ENCODE measurements around the gene NMUR2.

NMUR2 gene

DNA sequence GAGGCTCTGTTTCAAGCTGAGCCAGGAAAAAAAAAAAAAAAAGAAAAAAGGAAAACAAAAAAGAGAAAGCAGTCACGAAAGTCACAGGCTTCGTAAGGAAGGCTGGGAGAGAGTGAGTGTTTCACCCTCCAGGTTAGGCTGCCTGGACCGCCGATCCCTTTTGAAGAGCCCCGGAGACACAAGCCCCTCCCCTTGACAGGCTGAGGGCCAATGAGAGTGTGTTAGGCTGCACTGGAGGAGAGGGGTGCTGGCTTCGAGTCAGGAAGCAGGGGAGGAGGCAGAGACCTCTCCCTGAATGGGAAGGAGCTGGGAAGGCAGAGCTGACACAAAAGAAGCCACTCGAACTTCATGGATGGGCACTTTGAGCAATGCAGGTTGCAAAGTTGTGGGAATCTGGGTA, at the start of gene NMUR2:
Gene NMUR2, minus strand, starts transcription at position 135 of the 400 bp plus-strand sequence. CDS start 166 bp downstream, outside the sequence.
- DNase-seq (ENCODE audit: low read depth, low spot score): peak; percentile 77

GRCh38 chr5:152443935-152444334, 38.9 kb upstream of the NMUR2 start:
- no peak for DNase-seq (ENCODE audit: low read depth, low spot score)

DNA sequence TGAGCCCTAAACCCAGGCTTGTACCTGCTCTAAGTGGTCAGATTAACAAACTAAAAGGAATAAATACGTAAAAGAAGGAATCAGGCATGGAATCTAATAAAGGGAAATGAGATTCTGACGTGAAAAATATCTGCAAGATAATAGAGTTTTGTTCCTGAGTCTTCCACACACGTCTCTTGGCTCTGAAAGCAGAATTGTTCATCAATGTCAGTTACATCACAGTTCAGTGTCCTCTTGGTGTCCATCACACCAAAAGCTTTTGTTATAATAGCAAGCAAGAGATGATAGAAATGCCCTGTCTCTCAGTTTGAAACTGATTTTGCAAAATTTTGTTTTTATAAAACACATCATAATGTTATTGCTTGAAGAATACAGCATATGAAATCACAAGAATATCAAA, 34.7 kb upstream of the NMUR2 start:
- no peak for DNase-seq (ENCODE audit: low read depth, low spot score)

GRCh38 chr5:152437866-152438265, 32.8 kb upstream of the NMUR2 start:
- peak; percentile 60 for DNase-seq (ENCODE audit: low read depth, low spot score)

GRCh38 chr5:152427721-152428120, 22.6 kb upstream of the NMUR2 start:
- no peak for DNase-seq (ENCODE audit: low read depth, low spot score)

- DNase-seq (ENCODE audit: low read depth, low spot score): no peak
These were observed 20.0 kb upstream of the NMUR2 start for GRCh38 chr5:152425083-152425482.

GRCh38 chr5:152424501-152424900, 19.4 kb upstream of the NMUR2 start:
- DNase-seq (ENCODE audit: low read depth, low spot score): no peak

GRCh38 chr5:152422081-152422480, 17.0 kb upstream of the NMUR2 start:
- DNase-seq (ENCODE audit: low read depth, low spot score): no peak

DNA sequence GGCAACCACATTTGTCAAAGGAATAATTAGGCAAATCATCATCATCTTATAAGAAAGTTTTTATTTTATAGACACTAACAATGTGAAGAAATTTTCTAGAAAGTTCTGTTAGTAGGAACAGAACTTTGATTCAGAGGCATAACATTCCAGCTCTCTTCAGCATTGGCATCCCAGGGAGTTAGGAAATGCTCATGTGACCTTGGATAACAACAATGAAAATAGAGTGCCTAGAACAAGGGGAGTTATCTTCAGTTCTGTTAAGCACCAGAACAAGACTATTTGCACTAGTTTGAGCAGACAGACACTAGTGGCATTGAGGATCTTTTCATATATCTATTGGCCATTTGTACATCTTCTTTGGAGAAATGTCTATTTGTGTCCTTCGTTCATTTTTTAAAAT, 7.0 kb upstream of the NMUR2 start:
- DNase-seq (ENCODE audit: low read depth, low spot score): no peak

- DNase-seq (ENCODE audit: low read depth, low spot score): no peak
These were observed 1.0 kb upstream of the NMUR2 start for GRCh38 chr5:152406082-152406481.

GRCh38 chr5:152404494-152404893, 585 bp downstream of the NMUR2 start:
- DNase-seq (ENCODE audit: low read depth, low spot score): no peak

- no peak for DNase-seq (ENCODE audit: low read depth, low spot score)
These were observed 2.0 kb downstream of the NMUR2 start for GRCh38 chr5:152403046-152403445.

- DNase-seq (ENCODE audit: low read depth, low spot score): no peak
These were observed 4.2 kb downstream of the NMUR2 start for GRCh38 chr5:152400846-152401245.

- no peak for DNase-seq (ENCODE audit: low read depth, low spot score)
These were observed 7.5 kb downstream of the NMUR2 start for GRCh38 chr5:152397581-152397980.

DNA sequence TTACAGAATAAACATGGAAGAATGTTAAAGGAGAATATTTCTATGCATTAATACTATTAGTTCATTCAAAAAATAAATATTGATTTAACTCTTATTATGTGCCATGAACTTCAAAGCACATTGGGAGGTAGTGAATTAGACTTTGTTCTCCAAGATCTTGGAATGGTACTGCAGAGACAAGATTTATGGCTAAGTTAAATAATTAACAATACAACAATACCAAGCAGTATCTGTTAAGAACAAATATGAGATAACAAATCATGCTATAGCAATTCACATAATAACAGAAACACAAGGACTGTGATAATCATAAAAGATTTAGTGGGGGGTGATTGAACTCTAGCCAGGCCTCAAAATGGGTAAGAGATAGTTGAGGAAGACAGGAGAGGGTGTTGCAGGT, 11.6 kb downstream of the NMUR2 start:
- DNase-seq (ENCODE audit: low read depth, low spot score): no peak

GRCh38 chr5:152389208-152389849, 15.8 kb downstream of the NMUR2 start:
- DNase-seq (ENCODE audit: low read depth, low spot score): no peak

DNA sequence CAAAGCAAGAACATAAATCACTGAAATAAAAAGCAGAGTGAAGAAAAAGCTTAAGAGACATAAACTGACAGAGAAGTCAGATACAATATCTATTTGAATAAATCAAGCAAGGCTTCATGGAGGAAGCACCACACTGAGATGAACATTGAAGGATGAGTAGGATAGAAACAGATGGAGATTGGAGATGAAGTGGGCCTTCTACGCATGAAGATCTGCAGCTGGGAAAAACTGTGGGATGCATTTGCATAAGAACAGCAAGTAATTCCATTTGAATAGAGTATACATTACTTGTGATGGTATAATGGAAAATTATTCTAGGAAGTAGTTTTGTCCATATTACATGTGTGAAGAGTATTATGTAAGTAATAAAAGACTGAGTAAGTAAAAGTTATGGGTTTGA, 16.5 kb downstream of the NMUR2 start:
- DNase-seq (ENCODE audit: low read depth, low spot score): no peak

DNA sequence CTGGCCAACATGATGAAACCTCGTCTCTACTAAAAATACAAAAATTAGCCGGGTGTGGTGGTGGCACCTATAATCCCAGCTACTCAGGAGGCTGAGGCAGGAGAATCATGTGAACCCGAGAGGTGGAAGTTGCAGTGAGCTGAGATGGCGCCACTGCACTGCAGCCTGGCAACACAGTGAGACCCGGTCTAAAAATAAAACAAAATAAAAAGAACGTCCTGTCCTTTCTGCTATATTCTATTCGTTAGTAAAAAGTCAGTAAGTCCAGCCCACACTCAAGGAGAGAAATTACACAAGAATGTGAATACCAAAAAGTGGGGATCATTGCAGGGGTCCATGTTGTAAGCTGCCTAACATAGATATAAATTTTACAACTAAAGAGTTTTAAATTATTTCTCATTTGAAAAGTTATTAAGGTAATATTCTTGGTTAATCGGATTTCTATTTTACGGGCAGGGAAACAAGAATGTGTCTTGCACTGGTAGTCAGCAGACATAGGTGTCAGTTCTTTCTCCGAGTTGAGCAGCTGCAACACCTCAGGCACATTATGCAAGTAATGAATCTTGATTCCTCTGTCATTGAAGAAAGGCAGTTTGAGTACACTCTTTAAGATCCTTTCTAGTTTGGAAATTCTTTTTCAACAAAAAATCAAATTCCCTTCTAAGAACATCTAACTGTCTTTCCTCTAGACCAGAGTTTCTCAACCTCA, 24.5 kb downstream of the NMUR2 start:
- no peak for DNase-seq (ENCODE audit: low read depth, low spot score)

DNA sequence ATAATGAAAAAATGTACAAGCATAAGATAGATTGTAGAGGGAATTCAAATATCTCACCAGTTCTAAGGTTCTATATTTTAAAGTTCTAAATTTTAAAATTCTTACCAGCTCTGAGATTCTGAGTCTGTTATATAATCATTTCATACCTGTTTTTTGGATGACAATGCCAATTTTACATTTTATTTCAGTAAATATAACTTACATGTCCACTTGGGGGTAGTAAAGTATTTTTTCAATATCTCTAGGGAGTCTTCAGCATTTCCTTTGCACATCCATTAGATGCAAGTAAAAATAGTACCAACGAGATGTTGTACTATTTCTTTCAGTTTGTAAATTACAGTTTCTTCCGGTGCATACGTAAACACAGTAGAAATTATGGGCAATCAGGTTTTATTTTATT, 25.7 kb downstream of the NMUR2 start:
- no peak for DNase-seq (ENCODE audit: low read depth, low spot score)

DNA sequence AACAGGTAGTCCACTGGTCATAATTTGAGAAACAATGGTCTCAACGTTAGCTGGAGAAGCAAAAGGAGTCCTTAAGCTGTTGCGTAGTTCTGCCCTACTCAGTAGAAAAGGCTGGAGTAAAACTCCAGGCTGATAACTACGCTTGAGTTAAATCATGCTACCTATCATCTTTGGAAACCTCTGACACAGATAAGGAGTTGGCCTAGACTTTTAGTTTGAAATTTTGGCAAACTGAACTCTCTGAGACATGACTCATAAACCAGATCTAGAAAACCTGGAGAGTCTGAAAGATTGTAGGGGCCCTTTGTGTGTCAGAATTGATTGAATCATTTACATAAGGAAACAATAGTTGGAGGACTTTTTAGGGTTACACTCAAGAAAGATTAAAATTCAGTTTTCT, 26.3 kb downstream of the NMUR2 start:
- DNase-seq (ENCODE audit: low read depth, low spot score): no peak

DNA sequence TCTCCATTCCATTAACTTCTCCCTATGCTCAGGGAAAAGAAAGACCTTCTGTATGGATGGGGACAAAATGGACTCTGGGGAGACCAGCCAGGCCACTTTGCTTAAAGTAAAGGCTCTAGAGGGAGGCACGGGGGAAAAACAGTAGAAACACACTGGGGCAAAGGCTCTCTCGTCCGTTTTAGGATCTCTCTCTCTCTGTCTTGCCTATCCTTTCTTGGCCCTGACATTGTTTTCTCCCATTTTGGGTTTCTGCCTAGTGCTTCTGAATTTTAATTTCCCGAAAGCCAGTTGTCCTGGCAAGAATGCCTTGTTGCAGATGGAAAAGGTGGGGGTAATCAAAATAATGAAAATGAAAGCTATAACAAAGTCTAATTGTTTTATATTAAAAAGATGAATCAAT, 28.2 kb downstream of the NMUR2 start:
- no peak for DNase-seq (ENCODE audit: low read depth, low spot score)

DNA sequence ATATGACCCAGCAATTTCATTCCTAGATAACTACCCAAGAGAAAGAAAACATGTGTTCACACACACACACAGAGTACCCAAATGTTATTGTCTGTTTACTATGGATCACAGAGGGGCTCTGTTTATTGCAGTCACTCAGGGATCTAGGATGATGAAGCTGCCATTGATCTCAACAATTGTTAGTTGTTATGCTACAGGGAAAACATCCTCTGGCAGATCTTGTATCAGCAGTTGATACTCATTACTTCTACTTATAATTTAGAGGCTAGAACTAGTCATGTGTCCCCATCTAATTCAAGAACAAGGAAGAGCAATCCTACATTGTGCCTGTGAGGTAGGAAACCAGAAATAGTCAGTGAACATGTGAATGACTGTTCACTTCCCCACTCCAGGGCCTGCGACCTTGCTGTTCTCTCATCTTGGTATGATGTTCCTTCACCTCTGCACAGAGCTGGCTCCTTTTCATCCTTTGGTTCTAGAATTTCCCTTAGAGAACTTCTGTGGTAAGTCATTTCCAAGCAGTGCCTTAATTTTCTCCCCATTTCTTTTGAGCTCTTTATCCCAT, 30.3 kb downstream of the NMUR2 start:
- DNase-seq (ENCODE audit: low read depth, low spot score): no peak

DNA sequence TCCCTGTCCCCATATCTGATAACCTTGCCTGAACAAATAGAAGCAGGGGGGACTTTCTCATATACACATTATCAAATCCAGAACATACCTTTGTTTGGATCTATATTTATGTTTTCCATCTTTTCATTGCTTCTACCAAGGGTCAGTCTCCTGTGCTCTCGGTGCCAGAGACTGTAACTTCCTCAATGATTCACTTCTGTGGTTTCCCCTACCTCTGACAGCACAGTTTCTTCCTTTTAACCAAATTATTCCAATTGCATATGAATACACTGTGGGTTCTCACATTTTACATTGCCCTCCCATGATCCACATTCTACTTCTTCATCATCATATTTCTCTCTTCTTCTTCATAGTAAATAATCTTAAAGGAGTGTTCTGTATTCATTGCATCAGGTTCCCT, 32.2 kb downstream of the NMUR2 start:
- DNase-seq (ENCODE audit: low read depth, low spot score): no peak

Measured in ELF-1 (cell line).